ENCODE data around the gene MINDY4.

Gene MINDY4

DNA sequence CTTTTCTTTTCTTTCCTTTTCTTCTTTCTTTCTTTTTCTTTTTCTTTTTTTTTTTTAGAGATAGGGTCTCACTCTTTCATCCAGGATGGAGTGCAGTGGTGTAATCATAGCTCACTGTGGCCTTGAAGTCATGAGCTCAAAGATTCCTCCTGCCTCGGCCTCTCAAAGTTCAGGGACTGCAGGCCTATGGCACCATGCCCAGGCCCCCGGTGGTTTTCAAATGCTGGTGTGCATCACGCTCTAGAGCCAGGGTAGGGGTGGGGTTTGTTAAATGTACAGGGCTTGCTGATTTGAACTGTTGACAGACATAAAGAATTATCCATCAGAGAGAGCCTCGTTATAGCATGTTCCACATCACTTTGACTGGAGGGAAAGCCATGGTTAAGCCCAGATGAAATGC is 5.8 kb downstream of the MINDY4 start:
- no peak for DNase-seq

GRCh38 chr7:30778255-30779025 is 7.2 kb downstream of the MINDY4 start:
- DNase-seq, result no peak

DNA sequence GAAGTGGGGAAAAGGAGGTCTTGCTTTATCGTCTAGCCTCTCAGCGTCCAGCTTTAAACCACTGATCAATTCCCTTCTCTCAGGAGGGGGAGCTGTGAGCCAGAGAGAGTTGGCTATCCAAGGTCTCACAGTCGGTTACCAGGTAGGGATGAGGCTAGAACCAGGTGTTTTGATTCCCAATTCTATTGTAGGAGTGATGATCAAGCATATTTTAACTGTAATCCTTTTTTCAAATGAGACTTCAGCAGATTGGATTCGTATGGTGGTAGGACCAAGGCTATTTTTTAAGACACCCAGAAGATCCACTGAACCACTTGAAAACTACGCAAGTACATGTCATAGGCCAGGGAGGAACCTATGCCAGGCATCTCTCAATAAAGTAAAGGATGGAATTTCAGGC is 8.4 kb downstream of the MINDY4 start:
- DNase-seq, result no peak

- DNase-seq, result no peak
Observed at GRCh38 chr7:30780941-30781340, 9.7 kb downstream of the MINDY4 start.

DNA sequence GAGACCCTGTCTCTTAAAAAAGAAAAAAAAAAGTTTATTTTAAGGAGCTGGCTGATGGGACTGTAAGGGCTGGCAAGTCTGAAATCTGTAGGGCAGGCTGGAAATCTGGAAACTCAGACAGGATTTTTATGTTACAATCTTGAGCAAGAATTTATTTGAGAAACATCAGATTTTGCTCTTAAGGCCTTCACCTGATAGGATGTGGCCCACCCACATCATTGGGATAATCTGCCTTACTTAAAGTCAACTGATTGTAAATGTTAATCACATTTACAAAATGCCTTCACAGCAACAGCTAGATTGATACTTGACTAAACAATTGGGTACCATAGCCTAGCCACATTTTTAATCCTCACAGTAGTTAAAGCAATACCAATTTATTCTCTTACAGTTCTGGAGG is 11.5 kb downstream of the MINDY4 start:
- no peak for DNase-seq

DNA sequence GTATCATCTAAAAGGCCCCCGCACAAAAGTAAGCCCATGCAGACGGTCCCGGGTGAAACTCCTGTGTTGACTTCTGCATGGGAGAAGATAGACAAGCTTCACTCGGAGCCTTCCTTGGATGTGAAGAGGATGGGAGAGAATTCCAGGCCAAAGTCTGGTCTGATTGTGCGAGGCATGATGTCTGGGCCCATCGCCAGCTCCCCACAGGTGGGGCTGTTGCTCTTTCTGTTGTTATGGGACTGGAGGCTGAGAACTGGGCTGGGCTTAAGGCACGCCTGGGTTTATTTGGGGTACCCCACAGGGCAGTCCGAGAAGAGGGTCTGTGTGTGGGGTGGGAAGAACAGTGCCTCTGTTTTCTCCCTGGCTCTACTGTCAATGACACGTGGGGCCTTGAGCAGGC is 14.6 kb downstream of the MINDY4 start:
- DNase-seq, result no peak

DNA sequence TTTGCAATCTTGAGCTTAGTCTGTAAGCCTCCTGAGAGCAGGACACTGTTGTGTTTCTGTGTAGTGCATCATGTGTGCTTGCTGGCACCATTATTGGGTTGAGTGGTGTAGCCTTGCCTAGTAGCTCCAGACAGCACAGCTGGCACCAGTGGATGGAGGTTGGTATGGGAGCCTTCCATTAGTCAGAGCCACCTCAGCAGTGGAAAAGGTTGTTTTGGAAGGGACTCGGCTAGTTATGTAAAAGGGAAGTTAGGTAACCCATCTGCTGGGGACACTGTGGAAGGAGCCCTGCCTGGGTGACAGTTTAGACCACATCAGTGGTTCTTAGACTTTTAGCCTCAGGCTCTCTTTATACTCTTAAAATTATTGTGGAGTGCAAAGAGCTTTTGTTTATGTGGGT is 16.3 kb downstream of the MINDY4 start:
- DNase-seq, result no peak

- no peak for DNase-seq
Observed at GRCh38 chr7:30788640-30789333, 17.6 kb downstream of the MINDY4 start.

DNA sequence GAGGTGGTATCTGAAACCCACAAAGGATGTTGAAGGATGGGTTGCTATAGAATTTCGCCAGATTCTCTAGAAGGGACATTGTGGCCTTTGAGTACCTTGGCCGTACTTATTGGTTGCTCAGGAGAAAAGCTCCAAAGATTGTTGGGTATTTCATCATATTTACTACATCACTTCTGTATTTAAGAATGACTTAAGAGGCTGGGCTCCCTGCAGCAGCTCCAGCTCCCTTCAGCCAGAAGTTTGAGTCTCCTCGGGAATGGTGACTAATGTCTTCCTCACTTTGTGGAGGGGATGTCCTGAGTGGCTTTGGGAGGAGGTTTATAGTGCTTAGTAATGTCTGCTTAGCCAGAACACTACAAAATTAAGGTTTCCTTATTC is 18.1 kb downstream of the MINDY4 start:
- no peak for DNase-seq

DNA sequence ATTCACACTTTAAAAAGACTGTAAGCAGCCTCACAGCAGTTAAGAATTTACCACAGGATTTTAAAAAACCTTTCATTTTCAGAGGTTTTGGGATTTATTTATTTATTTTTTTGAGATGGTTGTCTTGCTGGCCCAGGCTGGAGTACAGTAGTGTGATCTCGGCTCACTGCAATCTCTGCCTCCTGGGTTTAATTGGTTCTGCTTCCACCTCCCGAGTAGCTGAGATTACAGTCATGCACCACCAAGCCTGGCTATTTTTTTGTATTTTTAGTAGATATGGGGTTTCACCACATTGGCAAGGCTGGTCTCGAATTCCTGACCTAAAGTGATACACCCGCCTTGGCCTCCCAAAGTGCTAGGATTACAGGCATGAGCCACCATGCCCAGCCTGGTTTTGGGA is 19.1 kb downstream of the MINDY4 start:
- DNase-seq, result no peak

GRCh38 chr7:30791114-30791513 is 19.9 kb downstream of the MINDY4 start:
- no peak for DNase-seq

- no peak for DNase-seq
Observed at GRCh38 chr7:30795161-30795948, 24.1 kb downstream of the MINDY4 start.

DNA sequence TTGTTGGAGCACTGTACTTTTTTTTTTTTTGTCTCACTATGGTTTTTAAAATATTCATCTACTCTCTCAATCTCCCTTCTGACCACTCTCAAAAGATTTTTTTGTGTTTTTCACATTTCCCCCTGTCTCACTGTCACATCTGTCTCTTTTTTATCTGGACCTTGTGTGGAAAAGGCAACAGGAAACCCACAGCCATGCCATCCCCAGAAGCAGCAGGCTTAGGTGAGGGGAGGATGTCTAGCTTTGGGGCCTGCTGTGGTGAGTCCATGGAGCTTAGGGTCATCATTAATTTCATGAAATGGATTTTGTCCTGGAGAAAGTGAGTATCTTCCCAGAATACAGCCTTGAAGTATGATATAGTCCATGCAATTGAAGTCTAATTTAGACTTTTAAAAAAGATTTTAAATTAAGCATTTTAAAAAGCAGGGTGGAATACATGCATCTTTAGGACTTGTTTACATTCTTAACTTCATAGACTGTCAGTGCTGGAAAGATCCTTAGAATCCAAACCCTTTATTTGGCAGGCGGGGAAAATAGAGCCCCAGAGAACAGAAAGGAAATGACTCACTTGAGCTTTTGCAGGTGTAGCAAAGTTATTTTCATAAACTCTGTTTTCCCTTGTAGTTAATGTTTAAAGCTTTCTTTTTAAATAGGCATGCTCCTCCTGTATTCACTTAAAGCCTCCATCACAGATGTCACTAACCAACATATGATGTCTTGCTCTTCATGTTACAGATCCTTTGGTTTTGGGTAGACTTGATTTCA is 25.1 kb downstream of the MINDY4 start:
- no peak for DNase-seq

DNA sequence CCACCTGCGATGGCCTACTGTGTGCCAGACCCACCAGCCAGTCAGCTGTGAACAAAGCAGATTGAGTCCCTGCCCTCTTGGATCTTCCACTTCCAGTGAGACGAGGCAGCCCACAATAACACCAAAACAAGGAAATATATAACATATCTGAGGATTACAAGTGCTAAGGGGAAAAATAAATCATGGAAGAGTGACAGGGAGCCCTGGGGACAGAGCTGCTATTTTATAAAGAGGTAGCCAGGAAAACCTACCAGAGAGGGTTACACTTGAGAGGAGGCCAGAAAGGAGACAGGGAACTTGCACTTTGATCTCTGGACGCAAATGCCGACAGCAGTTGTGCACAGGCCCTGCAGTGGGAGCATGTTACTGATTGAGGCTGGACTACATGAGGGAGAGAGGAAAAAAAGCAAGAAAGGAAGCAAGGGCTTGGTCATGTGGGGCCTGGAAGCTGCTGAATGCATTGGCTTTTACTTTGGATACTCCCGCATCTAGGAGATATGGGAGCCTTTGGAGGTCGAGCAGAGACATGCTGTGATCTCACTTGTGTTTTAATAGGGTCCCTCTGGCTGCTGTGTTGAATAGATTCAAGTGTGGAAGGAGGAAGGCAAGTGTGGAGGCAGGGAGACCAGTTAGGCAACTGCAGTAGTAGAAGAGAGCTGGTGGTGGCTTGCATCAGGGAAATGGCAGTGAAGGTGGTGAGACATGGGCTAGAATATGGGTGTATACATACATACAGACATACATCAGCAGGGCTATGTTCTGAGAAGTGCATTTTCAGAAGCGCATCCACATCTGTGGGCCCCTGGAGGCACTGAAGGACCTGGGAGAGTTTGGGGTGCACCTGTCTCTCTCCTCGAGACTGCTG is 26.2 kb downstream of the MINDY4 start:
- DNase-seq, result no peak

- DNase-seq, result no peak
Observed at GRCh38 chr7:30799206-30799975, 28.2 kb downstream of the MINDY4 start.

GRCh38 chr7:30799976-30800661 is 28.9 kb downstream of the MINDY4 start:
- no peak for DNase-seq

DNA sequence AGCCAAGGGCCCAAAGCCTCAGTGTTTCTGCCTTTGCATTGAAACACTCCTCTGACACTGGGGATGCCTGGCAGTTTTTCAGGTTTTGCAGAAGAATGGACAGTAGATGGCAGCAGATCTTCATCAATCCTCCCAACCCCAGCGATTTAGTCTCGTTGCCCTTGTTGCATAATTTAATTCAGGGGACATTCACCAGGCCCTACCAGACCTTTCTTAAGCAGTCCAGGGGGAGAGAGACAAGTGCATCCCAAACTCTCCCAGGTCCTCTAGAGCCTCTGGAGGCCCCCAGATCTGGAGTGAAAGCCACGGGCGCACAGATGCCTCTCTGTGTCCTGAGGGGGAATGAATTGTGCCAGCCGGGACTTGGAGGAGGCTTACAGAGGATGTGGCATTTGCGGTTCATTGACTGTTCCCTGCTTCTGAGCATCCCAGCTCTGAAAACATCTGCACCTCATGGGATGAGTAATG is 29.6 kb downstream of the MINDY4 start:
- DNase-seq, result no peak

- DNase-seq, result no peak
Observed at GRCh38 chr7:30802812-30803211, 31.6 kb downstream of the MINDY4 start.

- no peak for DNase-seq
Observed at GRCh38 chr7:30804078-30804661, 33.0 kb downstream of the MINDY4 start.

- no peak for DNase-seq
Observed at GRCh38 chr7:30805081-30805691, 34.0 kb downstream of the MINDY4 start.
